ENCODE results near the gene MEIS1.

DNA sequence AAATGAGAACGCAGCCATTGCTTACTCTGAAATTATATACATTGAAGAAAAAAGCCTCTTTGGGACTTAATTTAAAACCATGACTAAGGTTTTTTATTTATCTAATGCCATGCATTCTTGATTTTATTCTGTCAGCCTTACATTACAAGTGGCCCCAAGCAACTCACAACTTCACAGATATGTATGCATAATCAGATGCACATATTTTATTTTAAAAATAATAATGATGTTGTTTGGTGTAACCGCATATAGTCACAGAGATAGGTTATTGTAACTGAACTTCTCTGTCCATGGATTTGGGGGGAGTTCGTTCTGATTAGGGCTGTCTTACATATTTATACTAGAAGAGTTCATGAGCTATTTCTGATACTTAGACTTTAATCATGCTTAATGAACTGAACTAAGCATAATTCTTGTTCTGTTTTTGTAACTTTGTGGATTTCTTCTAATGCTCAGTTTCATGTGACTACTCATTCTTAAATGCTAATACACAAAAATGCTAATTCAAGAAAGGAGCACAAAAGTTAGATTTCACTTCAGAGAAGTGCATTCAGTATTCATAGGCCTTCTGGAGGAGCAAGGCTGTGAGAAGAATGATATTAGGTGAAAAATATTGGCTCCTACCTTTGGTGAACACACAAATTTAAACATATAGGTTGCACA, 26.2 kb downstream of the MEIS1 start:
- TF ChIP-seq POLR2AphosphoS5 (IDR thresholded peaks at IDR 0.05; ENCODE audit: borderline replicate concordance, low read depth, low read length), result no peak
- TF ChIP-seq FOXP2 (optimal IDR thresholded peaks at IDR 0.05; ENCODE audit: control extremely low read depth, extremely low read length, insufficient read depth), result no peak
- TF ChIP-seq EZH2 (IDR thresholded peaks at IDR 0.05), result no peak
